Spleen (tissue), 11 donors: ENCODE data around the gene PRR35. TPM values are rescaled to one million over a fixed set of nuclear protein-coding genes. Genes with fewer than 3 reads are reported as not detected.
A peak's percentile ranks its signal among the peaks of the same experiment; 100 is the strongest.

Source experiments
- DNase-seq: peaks from one replicate; pipeline ENCODE4 v3.0.0-alpha.2; 2020
- H3K27ac ChIP-seq, 8 donors: fragments of 200-600 bp; sonication (generic) in 7 of 8; 1 replicate in 4 of 8; 2 replicates in 4 of 8; pipeline versions ENCODE4 v1.5.0 to v1.8.0; 2016 to 2021; ENCODE audit warnings: inconsistent platforms in 4 of 8, mild to moderate bottlenecking in 4 of 8, moderate library complexity in 1 of 8
- H3K27me3 ChIP-seq, 7 donors: fragments of 200-600 bp; sonication (generic) in 6 of 7; replicated peaks in 1 of 7; 1 replicate in 4 of 7; 2 replicates in 3 of 7; pipeline versions ENCODE4 v1.5.0 to v1.8.0; 2016 to 2021; ENCODE audit warnings: inconsistent platforms in 3 of 7, mild to moderate bottlenecking in 1 of 7
- H3K36me3 ChIP-seq, 6 donors: fragments of 200-600 bp; sonication (generic) in 5 of 6; 1 replicate in 4 of 6; 2 replicates in 2 of 6; pipeline versions ENCODE4 v1.5.0 to v1.8.0; 2016 to 2021; ENCODE audit warnings: inconsistent platforms in 2 of 6
- H3K4me1 ChIP-seq, 6 donors: fragments of 200-600 bp; sonication (generic) in 5 of 6; 1 replicate in 3 of 6; 2 replicates in 3 of 6; pipeline versions ENCODE4 v1.5.0 to v1.8.0; 2016 to 2021; ENCODE audit warnings: inconsistent platforms in 3 of 6
- H3K4me3 ChIP-seq, 8 donors: fragments of 200-600 bp; sonication (generic) in 7 of 8; 1 replicate in 4 of 8; 2 replicates in 4 of 8; pipeline versions ENCODE4 v1.5.0 to v1.8.0; 2016 to 2021; ENCODE audit warnings: inconsistent platforms in 4 of 8, mild to moderate bottlenecking in 4 of 8, moderate library complexity in 2 of 8
- H3K9me3 ChIP-seq, 8 donors: fragments of 200-600 bp; sonication (generic) in 7 of 8; 1 replicate in 4 of 8; 2 replicates in 4 of 8; pipeline versions ENCODE4 v1.5.0 to v1.8.0; 2016 to 2021; ENCODE audit warnings: inconsistent platforms in 4 of 8
- CTCF ChIP-seq, 11 experiments: fragments of 200-600 bp in 7 of 11; fragments of 450-650 bp in 4 of 11; sonication (generic) in 4 of 11; IDR thresholded peaks in 8 of 11; conservative IDR thresholded peaks in 3 of 11; 1 replicate in 7 of 11; 2 replicates in 4 of 11; pipeline versions ENCODE4 v1.4.0 to v1.8.0; 2016 to 2021; ENCODE audit warnings: antibody characterized with exemption in 11 of 11, inconsistent platforms in 4 of 11, mild to moderate bottlenecking in 1 of 11
- POLR2A ChIP-seq, 3 donors: fragments of 450-650 bp; IDR thresholded peaks; one replicate each; pipeline ENCODE4 v1.5.1; 2017; ENCODE audit warnings: antibody characterized with exemption in 3 of 3, mild to moderate bottlenecking in 1 of 3
- POLR2AphosphoS5 ChIP-seq, 3 donors: sonication (generic); formaldehyde crosslinking; IDR thresholded peaks; one replicate each; pipeline ENCODE4 v1.5.1; 2017; ENCODE audit warnings: antibody characterized with exemption in 3 of 3
- WGBS, 5 donors: extraction: QIAGEN DNeasy Blood & Tissue Kit in 3 of 5; methylation state at CpG; one replicate each; pipeline versions ENCODE4 v1.1.5 to v1.1.7; 2013 to 2018; 5-methylcytosine and 5-hydroxymethylcytosine counted together
- intact Hi-C: fragments of 100-400 bp; cut with DNase I; formaldehyde crosslinking; loops from one replicate; pipeline ENCODE4 v1.15.0; 2023; ENCODE audit warnings: low total_unique reads
- polyA plus RNA-seq, 3 donors: library from polyadenylated mRNA; stranded (reverse); fragments of 200-250 nt; gene quantifications; one replicate each; pipeline ENCODE4 v1.2.1, GENCODE V29; 2013
- total RNA-seq, 7 donors: library from RNA; depleted of rRNA in 3 of 7; stranded (reverse); fragments of >200 nt in 3 of 7; fragmentation: NEBNext Ultra II Directional in 4 of 7; extraction: Animal tissue kit (Norgen Biotek cat#: 25700) in 4 of 7; gene quantifications; one replicate each; pipeline versions ENCODE4 v1.1.0 to v1.2.1, GENCODE V29; 2016 to 2021
- donor health status: healthy with polysubstance abuse.
- donor health status: DM: no; HTN: no; CAD: no; lungs with moderate emphysema.
- donor health status: DM: no; HTN: no; CAD: no.
- donor health status: Bipolar disorder and iron deficiency.
- donor health status: healthy.
- donor health status: DM: no; HTN: no; CAD: no.
- donor health status: DM: yes; HTN: yes; CAD: no.

PRR35 gene
- total and polyA plus RNA-seq, 10 donors: not detected

DNA sequence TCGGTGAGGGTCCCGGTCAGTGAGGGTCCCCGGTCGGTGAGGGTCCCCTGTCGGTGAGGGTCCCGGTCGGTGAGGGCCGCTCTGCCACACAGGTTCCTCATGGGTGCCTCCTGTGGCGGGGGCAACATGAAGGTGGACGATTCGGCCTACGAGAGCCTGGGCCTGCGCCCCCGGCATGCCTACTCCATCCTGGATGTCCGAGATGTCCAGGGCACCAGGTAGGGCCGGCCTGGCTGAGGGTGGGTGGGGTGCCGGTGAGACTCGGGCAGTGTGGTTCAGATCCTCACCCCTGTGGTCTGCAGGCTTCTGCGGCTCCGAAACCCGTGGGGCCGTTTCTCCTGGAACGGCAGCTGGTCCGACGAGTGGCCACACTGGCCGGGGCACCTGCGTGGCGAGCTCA is 9.0 kb upstream of the PRR35 start:
- H3K36me3 ChIP-seq: peaks cover 0 to 80% (median 51%) of the 10 kb centered on the region in 6 donors

DNA sequence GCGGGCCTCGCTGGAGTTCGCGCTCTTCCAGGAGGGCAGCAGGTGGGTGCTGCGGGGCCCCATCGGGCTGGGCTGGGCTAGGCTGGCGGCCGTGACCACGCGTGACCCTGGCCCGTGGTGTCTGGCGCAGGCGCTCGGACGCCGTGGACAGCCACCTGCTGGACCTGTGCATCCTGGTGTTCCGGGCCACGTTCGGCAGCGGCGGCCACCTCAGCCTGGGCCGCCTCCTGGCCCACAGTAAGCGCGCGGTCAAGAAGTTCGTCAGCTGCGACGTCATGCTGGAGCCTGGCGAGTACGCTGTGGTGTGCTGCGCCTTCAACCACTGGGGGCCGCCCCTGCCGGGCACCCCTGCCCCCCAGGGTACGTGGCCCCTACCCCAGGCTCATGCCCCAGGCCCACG is 8.0 kb upstream of the PRR35 start:
- no peak for DNase-seq
- WGBS, 5 donors: 94 to 97% (median 96%) methylated on average over 17 to 35 of the region's 35 CpGs
- no peak overlapping the region for H3K4me3 ChIP-seq
- peaks cover 0 to 70% (median 51%) of the 10 kb centered on the region in 6 donors for H3K36me3 ChIP-seq
- intact Hi-C loops: no loop called here
- H3K27me3 ChIP-seq: peaks cover 0 to 5% (median 0%) of the 10 kb centered on the region in 7 donors
- no peaks in the 10 kb centered on the region for H3K9me3 ChIP-seq
- H3K27ac ChIP-seq: no peak overlapping the region
- H3K4me1 ChIP-seq: peaks cover 0 to 29% (median 9%) of the 10 kb centered on the region in 6 donors
- TF ChIP-seq POLR2AphosphoS5 (IDR thresholded peaks at IDR 0.05): peak in 1 of 3 donors; percentile 29
- TF ChIP-seq POLR2A (IDR thresholded peaks at IDR 0.05): no peak

More for the DNA sequence above, 9.0 kb upstream of the PRR35 start:
- 95 to 98% (median 97%) methylated on average over 7 to 28 of the region's 28 CpGs for WGBS, 5 donors
- H3K27me3 ChIP-seq: no peaks in the 10 kb centered on the region
- peaks cover 4 to 39% (median 16%) of the 10 kb centered on the region in 6 donors for H3K4me1 ChIP-seq
- H3K27ac ChIP-seq: no peak overlapping the region
- DNase-seq: no peak
- TF ChIP-seq CTCF (IDR thresholded peaks at IDR 0.05 in 8 of 11, conservative IDR thresholded peaks at IDR 0.05 in 3 of 11) (no peak), POLR2AphosphoS5 (IDR thresholded peaks at IDR 0.05) (no peak), POLR2A (IDR thresholded peaks at IDR 0.05) (no peak)
- no peak overlapping the region for H3K4me3 ChIP-seq
- intact Hi-C loops: no loop called here
- H3K9me3 ChIP-seq: no peaks in the 10 kb centered on the region

DNA sequence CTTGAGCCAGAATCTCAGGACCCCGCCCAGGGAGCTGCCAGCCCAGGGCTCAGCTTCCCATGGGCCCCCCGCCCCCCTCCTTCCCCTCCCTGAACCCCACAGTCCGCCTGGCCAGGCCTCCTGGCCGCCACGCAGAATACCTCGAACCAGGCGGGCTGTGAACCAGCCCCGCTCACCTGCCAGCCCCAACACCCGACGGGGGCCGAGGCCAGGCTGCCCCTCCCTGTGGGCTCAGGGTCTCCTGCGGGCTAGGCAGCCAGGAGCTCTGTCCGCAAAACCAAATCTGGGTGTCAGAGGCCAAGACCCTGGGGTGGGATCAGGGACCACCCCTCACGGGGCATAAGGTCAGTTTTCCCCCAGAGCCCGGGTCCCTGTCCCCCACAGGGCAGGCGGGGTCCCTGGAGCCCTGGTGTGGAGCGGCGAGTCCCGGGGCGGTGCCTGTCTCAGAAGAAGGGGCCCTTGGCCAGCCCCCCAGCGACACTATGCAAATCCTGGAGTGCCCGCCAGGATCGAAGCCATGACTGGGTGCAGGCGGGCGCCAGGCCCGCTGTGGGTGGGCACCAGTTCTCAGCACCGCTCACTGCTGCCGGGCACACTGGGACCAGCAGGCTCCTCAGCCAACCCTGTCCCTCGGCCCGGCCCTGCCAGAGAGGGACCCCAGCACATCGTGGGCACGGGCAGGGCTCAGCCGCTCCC is 6.4 kb upstream of the PRR35 start:
- peaks cover 0 to 54% (median 42%) of the 10 kb centered on the region in 6 donors for H3K36me3 ChIP-seq
- DNase-seq: no peak
- no peaks in the 10 kb centered on the region for H3K9me3 ChIP-seq
- no peak overlapping the region for H3K4me3 ChIP-seq
- peaks cover under 1 to 20% (median 5%) of the 10 kb centered on the region in 7 donors for H3K27me3 ChIP-seq
- TF ChIP-seq POLR2AphosphoS5 (IDR thresholded peaks at IDR 0.05): no peak
- no peak for TF ChIP-seq CTCF (IDR thresholded peaks at IDR 0.05 in 8 of 11, conservative IDR thresholded peaks at IDR 0.05 in 3 of 11)
- no peak for TF ChIP-seq POLR2A (IDR thresholded peaks at IDR 0.05)
- WGBS, 5 donors: 92 to 95% (median 93%) methylated on average over 15 to 33 of the region's 33 CpGs
- intact Hi-C loops: no loop called here
- H3K4me1 ChIP-seq: peaks cover 0 to 13% (median under 1%) of the 10 kb centered on the region in 6 donors
- H3K27ac ChIP-seq: no peak overlapping the region

DNA sequence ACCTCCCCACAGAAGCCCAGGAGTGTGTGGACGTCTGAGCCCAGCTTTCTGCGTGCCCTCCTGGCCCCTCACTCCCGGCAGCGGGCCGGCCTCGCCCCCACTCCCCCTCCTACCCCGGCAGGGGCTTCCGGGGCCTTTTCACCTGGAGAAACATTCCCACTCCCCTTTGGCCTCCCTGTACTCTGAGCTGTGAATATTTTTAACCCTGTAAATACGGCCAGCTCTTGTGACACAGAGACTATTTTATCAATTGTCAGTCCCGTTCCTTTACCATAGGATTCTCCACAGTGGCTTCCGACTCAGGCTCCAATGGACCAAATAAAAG is 5.9 kb upstream of the PRR35 start:
- DNase-seq: no peak
- H3K36me3 ChIP-seq: peaks cover 0 to 49% (median 37%) of the 10 kb centered on the region in 6 donors
- 84 to 91% (median 86%) methylated on average over 11 of the region's 11 CpGs for WGBS, 5 donors
- H3K4me1 ChIP-seq: peaks cover 0 to 16% (median 3%) of the 10 kb centered on the region in 6 donors
- H3K9me3 ChIP-seq: no peaks in the 10 kb centered on the region
- H3K27ac ChIP-seq: no peak overlapping the region
- intact Hi-C loops: no loop called here
- H3K27me3 ChIP-seq: peaks cover 5 to 26% (median 10%) of the 10 kb centered on the region in 7 donors
- no peak for TF ChIP-seq POLR2AphosphoS5 (IDR thresholded peaks at IDR 0.05)
- TF ChIP-seq CTCF (IDR thresholded peaks at IDR 0.05 in 8 of 11, conservative IDR thresholded peaks at IDR 0.05 in 3 of 11): no peak
- TF ChIP-seq POLR2A (IDR thresholded peaks at IDR 0.05): no peak
- no peak overlapping the region for H3K4me3 ChIP-seq
